A549 (cell line): ENCODE measurements around the gene COX4I1.

Experiments
- CTCF ChIP-seq: fragments of >200 bp; sonication (Bioruptor Twin); formaldehyde crosslinking; IDR thresholded peaks from 3 replicates; pipeline ENCODE4 v1.5.1; 2016
- EP300 ChIP-seq, 2 experiments: fragments of >200 bp; sonication (Bioruptor Twin); formaldehyde crosslinking; IDR thresholded peaks; 2 replicates in 1 of 2; 3 replicates in 1 of 2; pipeline ENCODE4 v1.6.1; 2016 to 2017
- HEYL ChIP-seq: fragments of 250-450 bp; sonication (Bioruptor Pico); IDR thresholded peaks from 2 replicates; pipeline ENCODE4 v1.8.0; 2021; ENCODE audit warnings: mild to moderate bottlenecking, moderate library complexity
- PBX3 ChIP-seq: IDR thresholded peaks from 2 replicates; pipeline ENCODE4 v1.6.1; 2012
- POLR2A ChIP-seq: IDR thresholded peaks from 2 replicates; pipeline ENCODE4 v1.6.1; 2012; ENCODE audit warnings: mild to moderate bottlenecking, low read length
- RARB ChIP-seq: fragments of 250-450 bp; sonication (Bioruptor Pico); IDR thresholded peaks from 2 replicates; pipeline ENCODE4 v1.8.0; 2021; ENCODE audit warnings: mild to moderate bottlenecking, moderate library complexity
- REST ChIP-seq: fragments of 200-600 bp; sonication (generic); IDR thresholded peaks from 2 replicates; pipeline ENCODE4 v1.6.1; 2016; ENCODE audit warnings: antibody characterized with exemption, mild to moderate bottlenecking, moderate library complexity
- SMC3 ChIP-seq: fragments of >200 bp; sonication (Bioruptor Twin); formaldehyde crosslinking; IDR thresholded peaks from 3 replicates; pipeline ENCODE4 v1.6.1; 2018; ENCODE audit warnings: inconsistent platforms
- SREBF2 ChIP-seq: fragments of 450-650 bp; IDR thresholded peaks from 2 replicates; pipeline ENCODE4 v1.6.1; 2014; ENCODE audit warnings: mild to moderate bottlenecking, moderate library complexity
- USF2 ChIP-seq: fragments of 450-650 bp; IDR thresholded peaks from 2 replicates; pipeline ENCODE4 v1.6.1; 2014; ENCODE audit warnings: antibody characterized with exemption

GRCh38 chr16:85757341-85757822 is 42.1 kb upstream of the COX4I1 start:
- TF ChIP-seq POLR2A: no peak
- no peak for TF ChIP-seq SMC3
- no peak for TF ChIP-seq RARB (CRISPR knock-in tag)
- TF ChIP-seq CTCF: no peak
- TF ChIP-seq REST: no peak
- no peak for TF ChIP-seq EP300 (IDR thresholded peaks at IDR 0.05)
- TF ChIP-seq PBX3: no peak
- TF ChIP-seq USF2: no peak
- TF ChIP-seq SREBF2: no peak
- TF ChIP-seq HEYL (CRISPR knock-in tag): no peak
